HepG2 (cell line): ENCODE results near the gene TFF2. TPM values are rescaled to one million over a fixed set of nuclear protein-coding genes. Genes with fewer than 3 reads are reported as not detected.

Source experiments
- FOXP4 ChIP-seq: sonication (generic); formaldehyde crosslinking; IDR thresholded peaks from 2 replicates; pipeline ENCODE4 v1.4.0; 2020; ENCODE audit warnings: missing genetic modification reagents
- HNRNPK ChIP-seq: fragments of 200-400 bp; formaldehyde crosslinking; IDR thresholded peaks from 2 replicates; pipeline ENCODE4 v1.6.1; 2018; ENCODE audit warnings: low read length, low read depth, moderate library complexity, mild to moderate bottlenecking; ENCODE audit not compliant: poor library complexity, severe bottlenecking
- PREB ChIP-seq: sonication (generic); formaldehyde crosslinking; IDR thresholded peaks from 2 replicates; pipeline ENCODE4 v1.4.0; 2020; ENCODE audit warnings: missing genetic modification reagents
- PTBP1 ChIP-seq: fragments of 200-400 bp; formaldehyde crosslinking; IDR thresholded peaks from 2 replicates; pipeline ENCODE4 v1.6.1; 2018; ENCODE audit warnings: low read length, low read depth; ENCODE audit not compliant: poor library complexity, severe bottlenecking
- SRF ChIP-seq: IDR thresholded peaks from 2 replicates; pipeline ENCODE4 v1.6.1; 2011; ENCODE audit warnings: mild to moderate bottlenecking, low read depth, low read length, moderate library complexity
- ZNF609 ChIP-seq: sonication (generic); formaldehyde crosslinking; IDR thresholded peaks from 2 replicates; pipeline ENCODE4 v1.4.0; 2020; ENCODE audit warnings: mild to moderate bottlenecking, missing genetic modification reagents, borderline replicate concordance
- ZNF784 ChIP-seq: sonication (generic); formaldehyde crosslinking; IDR thresholded peaks from 2 replicates; pipeline ENCODE4 v1.5.1; 2020; ENCODE audit warnings: missing genetic modification reagents, mild to moderate bottlenecking, borderline replicate concordance
- polyA plus RNA-seq, 8 experiments: library from polyadenylated mRNA; depleted of rRNA in 3 of 8; stranded (reverse) in 7 of 8; unstranded in 1 of 8; fragments of >200 nt; fragmentation: Illumina TruSeq in 4 of 8; extraction: Trizol in 4 of 8; gene quantifications; 2 replicates each; pipeline versions ENCODE4 v1.2.1 to v1.2.3, GENCODE V29; 2011 to 2016; ENCODE audit warnings: low read depth in 4 of 8, missing spikeins in 1 of 8, mixed read lengths in 1 of 8; ENCODE audit not compliant: insufficient read depth in 1 of 8
- total RNA-seq, 5 experiments: library from RNA; depleted of rRNA; stranded (reverse); fragments of >200 nt; fragmentation: Illumina TruSeq; extraction: Trizol; gene quantifications; 2 replicates each; pipeline ENCODE4 v1.2.3, GENCODE V29; 2016; ENCODE audit warnings: low read depth in 1 of 5

TFF2 gene
- total and polyA plus RNA-seq, 2 of the 13 experiments (the other 11 are each of a cell fraction or from before 2014, with no cell fraction given) = 1.5 TPM; not detected in 1

GRCh38 chr21:42373196-42373907 is 22.6 kb upstream of the TFF2 start (continued):
- TF ChIP-seq HNRNPK = no peak
- no peak for TF ChIP-seq ZNF609
- no peak for TF ChIP-seq FOXP4 (CRISPR knock-in tag)
- no peak for TF ChIP-seq PREB (CRISPR knock-in tag)
- TF ChIP-seq ZNF784 (CRISPR knock-in tag) = no peak
- TF ChIP-seq PTBP1 = no peak
- no peak for TF ChIP-seq SRF
- TF ChIP-seq, all 625 proteins: peak for 0
